Neural crest cell (in vitro differentiated cells): Measurements from ENCODE around the gene HNRNPA1L2. TPM values are rescaled to one million over a fixed set of nuclear protein-coding genes. Genes with fewer than 3 reads are reported as not detected.
"Not testable (repeated sequence)": the region's sequence is repeated elsewhere in the genome, so short reads cannot be mapped to it uniquely, and the experiment has no call there.

ENCODE experiments used
- DNase-seq: peaks from one replicate; pipeline ENCODE4 v3.0.0; 2021; ENCODE audit warnings: low read depth, mixed read lengths, low spot score
- H3K27ac Mint-ChIP-seq: one replicate; pipeline ENCODE4 v1.8.0; 2021; ENCODE audit warnings: mild to moderate bottlenecking, mixed read lengths; ENCODE audit not compliant: unreplicated experiment
- H3K27me3 Mint-ChIP-seq: 2 replicates; pipeline ENCODE4 v1.8.0; 2021; ENCODE audit warnings: low read depth, mild to moderate bottlenecking, mixed read lengths
- H3K36me3 Mint-ChIP-seq: 2 replicates; pipeline ENCODE4 v1.8.0; 2021; ENCODE audit warnings: low read depth, mild to moderate bottlenecking, mixed read lengths
- H3K4me1 Mint-ChIP-seq: 2 replicates; pipeline ENCODE4 v1.8.0; 2021; ENCODE audit warnings: mixed read lengths
- H3K4me3 Mint-ChIP-seq: one replicate; pipeline ENCODE4 v1.8.0; 2021; ENCODE audit warnings: mild to moderate bottlenecking, mixed read lengths
- H3K9me3 Mint-ChIP-seq: 2 replicates; pipeline ENCODE4 v1.8.0; 2021; ENCODE audit warnings: mixed read lengths
- CTCF ChIP-seq: fragments of 200-600 bp; sonication (generic); conservative IDR thresholded peaks from 2 replicates; pipeline ENCODE4 v1.5.0; 2021; ENCODE audit warnings: antibody characterized with exemption, mild to moderate bottlenecking
- total RNA-seq: library from RNA; stranded (reverse); gene quantifications from 2 replicates; pipeline ENCODE4 v1.2.1, GENCODE V29; 2021

HNRNPA1L2 gene
- total RNA-seq, 1 donor from 2014 or later = 13.8 TPM

DNA sequence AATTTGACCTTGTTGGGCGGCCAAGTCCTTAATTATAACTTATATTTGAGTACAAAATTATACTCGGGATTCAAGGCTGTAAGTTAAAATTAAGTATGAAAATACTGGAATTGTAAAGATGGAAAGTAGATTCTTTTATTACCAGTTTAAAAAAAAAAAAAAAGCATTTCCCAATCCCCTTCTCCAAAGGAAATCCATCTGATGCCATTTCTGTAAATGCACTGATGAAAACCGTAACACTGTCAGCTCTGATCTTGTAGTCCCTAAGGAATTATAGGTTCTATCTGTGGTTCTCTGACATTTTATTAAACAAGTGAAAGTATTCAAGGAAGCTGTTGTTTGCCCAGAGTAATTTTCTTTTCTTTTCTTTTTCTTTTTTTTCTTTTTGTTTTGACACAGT is 41.6 kb upstream of the HNRNPA1L2 start:
- H3K9me3 Mint-ChIP-seq = no peaks in the 10 kb centered on the region
- peak overlapping the region; percentile 82 for H3K4me3 Mint-ChIP-seq
- H3K4me1 Mint-ChIP-seq = peaks cover 26% of the 10 kb centered on the region
- H3K27me3 Mint-ChIP-seq = no peaks in the 10 kb centered on the region
- DNase-seq = no peak
- no peak for TF ChIP-seq CTCF
- H3K36me3 Mint-ChIP-seq = no peaks in the 10 kb centered on the region
- peak overlapping the region; percentile 67 for H3K27ac Mint-ChIP-seq

DNA sequence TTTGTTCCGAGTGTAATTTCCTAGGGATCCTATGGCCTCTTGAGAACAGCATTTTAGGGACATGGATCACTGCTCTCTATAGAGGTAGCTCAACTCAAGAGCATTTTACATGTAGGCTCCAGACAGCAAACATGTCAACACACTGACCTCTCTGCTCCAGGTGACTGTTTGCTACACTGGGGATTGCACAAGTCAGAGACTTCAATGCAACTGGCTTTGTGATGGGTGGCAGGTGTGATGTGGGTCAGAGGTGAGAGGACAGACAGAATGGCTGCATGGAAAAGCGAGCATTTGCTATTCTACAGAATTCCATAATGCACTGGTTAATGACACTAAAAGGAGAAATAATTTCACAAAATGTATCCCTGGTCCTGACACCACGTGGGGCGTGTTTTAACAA is 38.9 kb upstream of the HNRNPA1L2 start:
- H3K4me3 Mint-ChIP-seq, H3K27me3 Mint-ChIP-seq, DNase-seq, H3K27ac Mint-ChIP-seq, H3K36me3 Mint-ChIP-seq, H3K9me3 Mint-ChIP-seq: not testable (repeated sequence)
- peaks cover 31% of the 10 kb centered on the region for H3K4me1 Mint-ChIP-seq

- H3K36me3 Mint-ChIP-seq, H3K27ac Mint-ChIP-seq, H3K4me3 Mint-ChIP-seq, H3K9me3 Mint-ChIP-seq, H3K27me3 Mint-ChIP-seq, DNase-seq: not testable (repeated sequence)
- peaks cover 20% of the 10 kb centered on the region for H3K4me1 Mint-ChIP-seq
Observed at GRCh38 chr13:52606126-52606525, 36.1 kb upstream of the HNRNPA1L2 start.

DNA sequence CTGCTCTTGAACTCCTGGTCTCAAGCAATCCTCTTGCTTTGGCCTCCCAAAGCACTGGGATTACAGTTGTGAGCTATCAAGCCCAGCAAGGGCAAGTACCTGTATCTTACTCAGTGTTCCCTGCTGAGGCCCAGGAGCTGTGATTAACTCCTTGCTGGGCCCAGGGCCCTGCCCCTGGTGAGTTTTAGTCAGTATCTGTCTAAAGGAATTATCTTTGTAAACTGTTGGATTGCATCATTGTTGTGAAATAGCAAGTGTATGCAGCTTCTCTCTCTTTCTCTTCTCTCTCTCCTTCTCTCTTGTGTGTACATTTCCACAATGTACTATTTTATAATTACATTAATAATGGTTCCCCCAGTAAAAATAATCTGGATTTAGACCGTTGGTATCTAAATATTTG is 35.4 kb upstream of the HNRNPA1L2 start:
- DNase-seq, H3K36me3 Mint-ChIP-seq, H3K4me3 Mint-ChIP-seq, H3K27ac Mint-ChIP-seq, H3K9me3 Mint-ChIP-seq, H3K27me3 Mint-ChIP-seq: not testable (repeated sequence)
- peaks cover 20% of the 10 kb centered on the region for H3K4me1 Mint-ChIP-seq

DNA sequence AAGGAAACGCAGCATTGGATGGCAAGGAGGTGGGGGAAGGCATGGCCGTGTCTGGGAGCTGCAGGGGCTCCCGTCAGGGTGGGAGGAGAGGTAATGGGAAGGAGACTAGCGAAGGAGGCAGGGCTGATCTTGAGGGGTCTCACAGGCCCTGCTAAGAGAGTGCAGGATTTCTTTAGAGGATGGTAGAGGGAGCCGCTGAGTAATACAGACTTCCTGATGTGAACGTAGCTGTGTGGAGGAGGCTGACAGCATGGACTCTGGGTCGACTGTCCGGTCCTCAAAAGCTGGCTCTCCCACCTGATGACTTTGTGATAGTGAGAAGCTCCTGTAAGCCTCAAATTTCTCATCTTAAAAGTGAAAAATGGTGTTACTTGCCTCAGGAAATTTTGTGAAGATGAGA is 34.0 kb upstream of the HNRNPA1L2 start:
- not testable (repeated sequence) for H3K9me3 Mint-ChIP-seq, H3K27ac Mint-ChIP-seq, DNase-seq, H3K27me3 Mint-ChIP-seq, H3K4me3 Mint-ChIP-seq, H3K36me3 Mint-ChIP-seq
- peaks cover 15% of the 10 kb centered on the region for H3K4me1 Mint-ChIP-seq

DNA sequence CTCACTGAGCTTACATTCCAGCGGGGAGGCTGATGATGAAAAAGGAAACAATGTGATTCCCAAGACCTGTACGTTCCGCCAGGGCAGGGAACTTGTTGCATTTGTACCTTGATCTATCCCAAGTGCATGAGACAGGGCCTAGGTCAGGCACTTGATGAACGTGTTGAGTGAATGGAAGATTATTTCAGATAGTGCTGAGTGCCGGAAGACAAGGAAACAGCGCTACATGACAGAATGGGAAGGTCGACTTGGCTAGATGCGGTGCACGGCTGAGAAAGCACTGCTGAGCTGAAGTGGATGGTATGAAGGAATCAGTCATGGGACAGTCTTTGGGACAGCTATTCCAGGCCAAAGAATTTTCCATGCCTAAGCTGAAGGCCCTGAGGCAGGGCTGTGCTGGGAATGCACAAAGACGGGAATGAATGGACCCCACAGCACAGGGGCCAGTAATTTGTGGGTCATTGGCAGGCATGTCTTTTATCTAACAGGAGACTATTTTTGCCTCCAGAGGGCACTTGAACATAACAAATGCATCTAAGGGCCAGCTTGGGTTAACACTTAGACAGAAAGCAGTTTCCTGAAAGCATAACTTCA is 33.1 kb upstream of the HNRNPA1L2 start:
- TF ChIP-seq CTCF = peak; percentile 68
- not testable (repeated sequence) for H3K27me3 Mint-ChIP-seq, DNase-seq, H3K27ac Mint-ChIP-seq, H3K36me3 Mint-ChIP-seq, H3K9me3 Mint-ChIP-seq, H3K4me3 Mint-ChIP-seq
- peaks cover 15% of the 10 kb centered on the region for H3K4me1 Mint-ChIP-seq

GRCh38 chr13:52610158-52610557 is 32.1 kb upstream of the HNRNPA1L2 start:
- not testable (repeated sequence) for H3K27me3 Mint-ChIP-seq, H3K36me3 Mint-ChIP-seq, DNase-seq, H3K4me3 Mint-ChIP-seq, H3K9me3 Mint-ChIP-seq
- Mint-ChIP-seq H3K27ac (peak overlapping the region; percentile 57), H3K4me1 (peaks cover 18% of the 10 kb centered on the region)

GRCh38 chr13:52615134-52615801 is 27.0 kb upstream of the HNRNPA1L2 start:
- Mint-ChIP-seq H3K9me3 (no peaks in the 10 kb centered on the region), H3K4me1 (peaks cover 23% of the 10 kb centered on the region), H3K27ac (no peak overlapping the region), H3K27me3 (no peaks in the 10 kb centered on the region), H3K4me3 (peak overlapping the region; percentile 65), H3K36me3 (no peaks in the 10 kb centered on the region)
- DNase-seq = no peak
- no peak for TF ChIP-seq CTCF
